ENCODE measurements around the gene IGFN1. TPM values are rescaled to one million over a fixed set of nuclear protein-coding genes. Genes with fewer than 3 reads are reported as not detected.

IGFN1 gene
- total and polyA plus RNA-seq, 7 donors, result 2.7 to 442 (median 33.1) TPM

DNA sequence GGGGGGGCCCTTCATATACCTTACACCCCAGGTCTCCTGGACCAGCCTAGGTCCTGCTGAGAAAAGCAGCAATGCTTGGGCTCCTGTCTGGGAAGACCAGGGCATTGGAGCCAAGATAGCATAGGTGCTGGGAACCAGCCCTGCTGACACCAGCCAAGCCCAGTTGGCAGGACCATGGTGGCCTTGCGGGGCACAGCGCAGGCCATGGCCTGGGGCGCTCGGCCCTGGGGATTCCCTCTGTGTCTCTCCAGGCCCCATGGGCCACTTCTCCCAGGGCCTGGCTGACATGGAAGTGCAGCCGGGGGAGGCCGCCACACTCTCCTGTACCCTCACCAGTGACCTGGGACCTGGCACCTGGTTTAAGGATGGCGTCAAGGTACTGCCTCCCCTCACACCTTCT is 23.3 kb downstream of the IGFN1 start:
- TF ChIP-seq, protein P1, sequence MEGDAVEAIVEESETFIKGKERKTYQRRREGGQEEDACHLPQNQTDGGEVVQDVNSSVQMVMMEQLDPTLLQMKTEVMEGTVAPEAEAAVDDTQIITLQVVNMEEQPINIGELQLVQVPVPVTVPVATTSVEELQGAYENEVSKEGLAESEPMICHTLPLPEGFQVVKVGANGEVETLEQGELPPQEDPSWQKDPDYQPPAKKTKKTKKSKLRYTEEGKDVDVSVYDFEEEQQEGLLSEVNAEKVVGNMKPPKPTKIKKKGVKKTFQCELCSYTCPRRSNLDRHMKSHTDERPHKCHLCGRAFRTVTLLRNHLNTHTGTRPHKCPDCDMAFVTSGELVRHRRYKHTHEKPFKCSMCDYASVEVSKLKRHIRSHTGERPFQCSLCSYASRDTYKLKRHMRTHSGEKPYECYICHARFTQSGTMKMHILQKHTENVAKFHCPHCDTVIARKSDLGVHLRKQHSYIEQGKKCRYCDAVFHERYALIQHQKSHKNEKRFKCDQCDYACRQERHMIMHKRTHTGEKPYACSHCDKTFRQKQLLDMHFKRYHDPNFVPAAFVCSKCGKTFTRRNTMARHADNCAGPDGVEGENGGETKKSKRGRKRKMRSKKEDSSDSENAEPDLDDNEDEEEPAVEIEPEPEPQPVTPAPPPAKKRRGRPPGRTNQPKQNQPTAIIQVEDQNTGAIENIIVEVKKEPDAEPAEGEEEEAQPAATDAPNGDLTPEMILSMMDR (IDR thresholded peaks at IDR 0.05), result no peak

DNA sequence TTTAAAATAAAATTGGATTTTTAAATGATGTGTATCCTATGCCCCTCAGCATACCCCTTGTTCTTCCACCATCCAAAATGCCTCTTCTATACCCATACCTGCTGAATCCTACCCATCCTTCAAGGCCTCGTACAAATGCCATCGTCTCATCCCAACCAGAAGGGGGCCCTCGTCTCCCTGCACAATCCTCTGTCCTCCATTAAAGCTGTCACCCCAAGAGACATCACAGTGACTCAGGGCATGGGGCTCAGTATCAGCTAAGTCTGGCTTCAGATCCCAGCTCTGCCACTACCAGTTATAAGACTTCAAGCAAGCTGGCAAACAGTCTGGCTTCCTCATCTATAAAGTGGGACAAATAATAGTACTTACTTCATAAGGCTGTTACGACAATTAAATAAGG is 23.8 kb downstream of the IGFN1 start:
- H3K27me3 ChIP-seq (ENCODE audit: insufficient read depth in 3 of 3, low read length in 2 of 3), result no peaks in the 10 kb centered on the region
- no peaks in the 10 kb centered on the region for H3K4me1 ChIP-seq
- intact Hi-C loops (cut with DNase I), result no loop called here
- TF ChIP-seq, protein P1 (IDR thresholded peaks at IDR 0.05), result no peak
- H3K36me3 ChIP-seq (ENCODE audit: insufficient read depth in 1 of 2, low read depth in 1 of 2), result peaks cover 0 to 54% of the 10 kb centered on the region in 2 donors
- no peaks in the 10 kb centered on the region for H3K9me3 ChIP-seq
- no peak overlapping the region for H3K27ac ChIP-seq
- DNase-seq (no peak), ATAC-seq (peak in 1 of 4 donors; percentile 28)
- 71 to 78% (median 72%) methylated on average over 4 of the region's 4 CpGs for WGBS, 3 donors
- no peak overlapping the region for H3K4me3 ChIP-seq

More for the DNA sequence above, 23.3 kb downstream of the IGFN1 start:
- Histone ChIP-seq H3K4me1 (no peaks in the 10 kb centered on the region), H3K4me3 (no peak overlapping the region), H3K27me3 (ENCODE audit: insufficient read depth in 3 of 3, low read length in 2 of 3) (no peaks in the 10 kb centered on the region), H3K36me3 (ENCODE audit: insufficient read depth in 1 of 2, low read depth in 1 of 2) (peaks cover 0 to 49% of the 10 kb centered on the region in 2 donors), H3K27ac (no peak overlapping the region), H3K9me3 (no peaks in the 10 kb centered on the region)
- DNase-seq (no peak), ATAC-seq (peak in 2 of 4 donors; percentile 9 to 16)
- WGBS, 3 donors, result 75 to 97% (median 88%) methylated on average over 7 of the region's 7 CpGs
- intact Hi-C loops (cut with DNase I), result no loop called here

DNA sequence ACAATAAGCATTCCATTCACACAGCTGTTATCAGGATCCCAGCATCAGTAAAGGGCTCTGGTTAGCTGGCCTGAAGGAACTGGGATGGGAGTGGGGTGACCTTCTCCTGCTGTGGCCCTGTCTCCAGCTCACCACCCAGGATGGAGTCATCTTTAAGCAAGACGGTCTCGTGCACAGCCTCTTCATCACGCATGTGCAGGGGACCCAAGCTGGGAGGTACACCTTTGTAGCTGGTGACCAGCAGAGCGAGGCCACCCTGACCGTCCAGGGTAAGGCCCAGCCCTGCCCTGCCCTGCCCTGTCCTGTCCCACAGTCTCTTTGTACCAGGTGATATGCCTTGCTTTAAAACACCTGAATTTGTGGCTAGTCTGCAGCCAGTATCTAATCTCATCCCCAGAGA is 24.3 kb downstream of the IGFN1 start:
- H3K4me1 ChIP-seq, result no peaks in the 10 kb centered on the region
- intact Hi-C loops (cut with DNase I), result no loop called here
- no peak overlapping the region for H3K4me3 ChIP-seq
- TF ChIP-seq, protein P1 (IDR thresholded peaks at IDR 0.05), result no peak
- peaks cover 0 to 57% of the 10 kb centered on the region in 2 donors for H3K36me3 ChIP-seq (ENCODE audit: insufficient read depth in 1 of 2, low read depth in 1 of 2)
- WGBS, 3 donors, result 78 to 92% (median 81%) methylated on average over 5 of the region's 5 CpGs
- no peaks in the 10 kb centered on the region for H3K27me3 ChIP-seq (ENCODE audit: insufficient read depth in 3 of 3, low read length in 2 of 3)
- H3K9me3 ChIP-seq, result no peaks in the 10 kb centered on the region
- DNase-seq (no peak), ATAC-seq (no peak)
- no peak overlapping the region for H3K27ac ChIP-seq

DNA sequence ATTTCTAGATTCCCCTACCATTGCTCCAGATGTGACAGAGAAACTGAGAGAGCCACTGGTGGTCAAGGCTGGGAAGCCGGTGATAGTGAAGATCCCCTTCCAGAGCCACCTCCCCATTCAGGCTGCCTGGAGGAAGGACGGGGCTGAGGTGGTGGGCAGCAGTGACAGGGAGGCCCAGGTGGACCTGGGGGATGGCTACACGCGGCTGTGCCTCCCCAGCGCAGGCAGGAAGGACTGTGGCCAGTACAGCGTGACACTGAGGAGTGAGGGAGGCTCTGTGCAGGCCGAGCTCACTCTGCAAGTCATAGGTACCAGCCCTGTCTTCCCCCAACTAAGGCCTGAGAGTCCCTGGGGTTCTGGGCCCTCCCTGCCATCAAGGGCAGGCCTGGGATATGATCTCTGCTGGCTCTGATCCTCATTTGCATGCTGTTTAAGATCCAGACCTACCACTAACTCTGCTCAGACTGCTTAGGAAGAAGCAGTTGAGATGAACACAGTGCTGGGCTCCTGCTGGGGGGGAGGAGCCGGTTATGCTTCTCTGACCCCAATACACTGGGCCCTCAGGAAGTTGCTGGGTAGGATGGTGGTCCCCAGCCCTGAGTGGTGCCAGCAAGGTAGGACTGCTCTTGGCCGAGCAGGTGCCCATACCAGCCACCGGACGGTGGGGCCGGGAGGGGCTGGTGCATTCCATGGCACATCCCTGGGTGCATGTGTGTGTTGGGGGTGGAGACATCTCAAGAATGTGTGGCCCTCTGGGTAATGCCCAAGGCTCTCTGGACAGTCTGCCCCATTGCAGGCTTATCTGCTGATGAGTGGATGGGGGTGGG is 25.1 kb downstream of the IGFN1 start:
- Histone ChIP-seq H3K4me1 (no peaks in the 10 kb centered on the region), H3K9me3 (no peaks in the 10 kb centered on the region), H3K36me3 (ENCODE audit: insufficient read depth in 1 of 2, low read depth in 1 of 2) (peaks cover 0 to 57% of the 10 kb centered on the region in 2 donors), H3K27ac (no peak overlapping the region), H3K4me3 (no peak overlapping the region), H3K27me3 (ENCODE audit: insufficient read depth in 3 of 3, low read length in 2 of 3) (no peaks in the 10 kb centered on the region)
- intact Hi-C loops (cut with DNase I), result no loop called here
- DNase-seq, result no peak
- WGBS, 3 donors, result 89 to 98% (median 93%) methylated on average over 12 of the region's 12 CpGs
- TF ChIP-seq, protein P1 (IDR thresholded peaks at IDR 0.05), result no peak
- no peak for ATAC-seq

All from psoas muscle (tissue), 8 donors.